Esophagus muscularis mucosa (tissue), 4 donors: Measurements from ENCODE around the gene COLQ. TPM values are rescaled to one million over a fixed set of nuclear protein-coding genes. Genes with fewer than 3 reads are reported as not detected.

ENCODE experiments used
- DNase-seq: peaks from one replicate; pipeline ENCODE4 v3.0.0-alpha.2; 2017; ENCODE audit errors: extremely low spot score
- H3K27ac ChIP-seq, 4 donors: fragments of 200-600 bp; sonication (generic); replicated peaks in 1 of 4; 1 replicate in 3 of 4; 2 replicates in 1 of 4; pipeline ENCODE4 v1.5.1; 2016 to 2019; ENCODE audit warnings: mild to moderate bottlenecking in 1 of 4
- H3K27me3 ChIP-seq, 4 donors: fragments of 200-600 bp; sonication (generic); one replicate each; pipeline versions ENCODE4 v1.5.1 to v1.6.0; 2016 to 2019
- H3K36me3 ChIP-seq, 4 donors: fragments of 200-600 bp; sonication (generic); one replicate each; pipeline ENCODE4 v1.5.1; 2016 to 2019
- H3K4me1 ChIP-seq, 4 donors: fragments of 200-600 bp; sonication (generic); one replicate each; pipeline ENCODE4 v1.5.1; 2016 to 2019
- H3K4me3 ChIP-seq, 4 donors: fragments of 200-600 bp; sonication (generic); 1 replicate in 2 of 4; 2 replicates in 2 of 4; pipeline ENCODE4 v1.5.1; 2016 to 2019; ENCODE audit warnings: mild to moderate bottlenecking in 4 of 4, moderate library complexity in 1 of 4
- H3K9me3 ChIP-seq, 4 donors: fragments of 200-600 bp; sonication (generic); 1 replicate in 3 of 4; 2 replicates in 1 of 4; pipeline ENCODE4 v1.5.1; 2016 to 2019
- CTCF ChIP-seq, 3 experiments: fragments of 200-600 bp in 2 of 3; fragments of 450-650 bp in 1 of 3; sonication (generic) in 2 of 3; IDR thresholded peaks; one replicate each; pipeline ENCODE4 v1.5.1; 2017 to 2019; ENCODE audit warnings: antibody characterized with exemption in 3 of 3, mild to moderate bottlenecking in 2 of 3, moderate library complexity in 1 of 3
- EP300 ChIP-seq: sonication (generic); formaldehyde crosslinking; IDR thresholded peaks from one replicate; pipeline ENCODE4 v1.6.1; 2017; ENCODE audit warnings: antibody characterized with exemption
- POLR2A ChIP-seq: fragments of 450-650 bp; IDR thresholded peaks from one replicate; pipeline ENCODE4 v1.6.1; 2017; ENCODE audit warnings: antibody characterized with exemption, moderate library complexity, mild to moderate bottlenecking, low read depth
- POLR2AphosphoS5 ChIP-seq, 2 donors: sonication (generic); formaldehyde crosslinking; IDR thresholded peaks; one replicate each; pipeline ENCODE4 v1.6.1; 2017; ENCODE audit warnings: antibody characterized with exemption in 2 of 2
- WGBS: methylation state at CpG from one replicate; pipeline ENCODE4 v1.1.5; 2018; 5-methylcytosine and 5-hydroxymethylcytosine counted together
- intact Hi-C: fragments of 100-400 bp; cut with DNase I; formaldehyde crosslinking; loops from one replicate; pipeline ENCODE4 v1.15.1; 2023
- total RNA-seq, 4 donors: library from RNA; depleted of rRNA; stranded (reverse); fragments of >200 nt; gene quantifications; one replicate each; pipeline versions ENCODE4 v1.1.0 to v1.2.1, GENCODE V29; 2016

The COLQ gene
- total RNA-seq, 4 donors from 2014 or later, result 1.2 to 3.1 (median 1.8) TPM

GRCh38 chr3:15433531-15433930, 88.0 kb downstream of the COLQ start:
- Histone ChIP-seq H3K4me3 (no peak overlapping the region), H3K27ac (no peak overlapping the region), H3K4me1 (peaks cover 10 to 30% (median 17%) of the 10 kb centered on the region in 4 donors), H3K9me3 (no peaks in the 10 kb centered on the region), H3K27me3 (no peaks in the 10 kb centered on the region), H3K36me3 (peaks cover 41 to 86% (median 65%) of the 10 kb centered on the region in 4 donors)
- intact Hi-C loops, result no loop called here
- DNase-seq, result no peak
- TF ChIP-seq CTCF (IDR thresholded peaks at IDR 0.05), result no peak
- TF ChIP-seq EP300, result no peak
- no peak for TF ChIP-seq POLR2AphosphoS5 (IDR thresholded peaks at IDR 0.05)
- TF ChIP-seq POLR2A, result no peak
- WGBS, result 100% methylated on average over 1 of the region's 1 CpG

GRCh38 chr3:15431256-15431837, 90.2 kb downstream of the COLQ start:
- 79% methylated on average over 3 of the region's 3 CpGs for WGBS
- Histone ChIP-seq H3K27ac (no peak overlapping the region), H3K9me3 (no peaks in the 10 kb centered on the region), H3K4me1 (peaks cover 20 to 47% (median 27%) of the 10 kb centered on the region in 4 donors), H3K36me3 (peaks cover 21 to 64% (median 44%) of the 10 kb centered on the region in 4 donors), H3K4me3 (no peak overlapping the region), H3K27me3 (no peaks in the 10 kb centered on the region)
- DNase-seq, result no peak
- TF ChIP-seq CTCF (IDR thresholded peaks at IDR 0.05) (no peak), POLR2A (no peak), POLR2AphosphoS5 (IDR thresholded peaks at IDR 0.05) (no peak)
- intact Hi-C loops, result no loop called here

GRCh38 chr3:15430624-15431023, 90.9 kb downstream of the COLQ start:
- Histone ChIP-seq H3K4me1 (peaks cover 27 to 55% (median 34%) of the 10 kb centered on the region in 4 donors), H3K36me3 (peaks cover 18 to 57% (median 37%) of the 10 kb centered on the region in 4 donors), H3K27me3 (no peaks in the 10 kb centered on the region), H3K4me3 (no peak overlapping the region), H3K27ac (no peak overlapping the region), H3K9me3 (no peaks in the 10 kb centered on the region)
- 61% methylated on average over 1 of the region's 1 CpG for WGBS
- no peak for DNase-seq
- no peak for TF ChIP-seq POLR2AphosphoS5 (IDR thresholded peaks at IDR 0.05)
- TF ChIP-seq CTCF (IDR thresholded peaks at IDR 0.05), result no peak
- TF ChIP-seq POLR2A, result no peak
- no peak for TF ChIP-seq EP300
- intact Hi-C loops, result no loop called here

GRCh38 chr3:15429080-15429479, 92.4 kb downstream of the COLQ start:
- WGBS, result 91% methylated on average over 6 of the region's 6 CpGs
- Histone ChIP-seq H3K4me1 (peaks cover 30 to 64% (median 42%) of the 10 kb centered on the region in 4 donors), H3K27ac (no peak overlapping the region), H3K4me3 (peak overlapping the region; percentile 72 to 93 (median 83)), H3K9me3 (no peaks in the 10 kb centered on the region), H3K36me3 (peaks cover 4 to 49% (median 25%) of the 10 kb centered on the region in 4 donors), H3K27me3 (no peaks in the 10 kb centered on the region)
- no peak for DNase-seq
- intact Hi-C loops, result loop anchor here (5.0 kb wide), 1 partner anchor 128 kb away; no protein-coding TSS in a partner anchor
- no peak for TF ChIP-seq POLR2AphosphoS5 (IDR thresholded peaks at IDR 0.05)
- TF ChIP-seq EP300, result no peak

GRCh38 chr3:15428539-15428938, 93.0 kb downstream of the COLQ start:
- peak overlapping the region; percentile 72 to 93 (median 83) for H3K4me3 ChIP-seq
- peak overlapping the region in 2 of 4 donors; percentile 76 to 84 for H3K27ac ChIP-seq
- no peaks in the 10 kb centered on the region for H3K27me3 ChIP-seq
- no peak for DNase-seq
- TF ChIP-seq EP300, result no peak
- TF ChIP-seq POLR2AphosphoS5 (IDR thresholded peaks at IDR 0.05), result no peak
- no peak for TF ChIP-seq POLR2A
- no peak for TF ChIP-seq CTCF (IDR thresholded peaks at IDR 0.05)
- WGBS, result 13% methylated on average over 8 of the region's 9 CpGs
- H3K4me1 ChIP-seq, result peaks cover 28 to 64% (median 42%) of the 10 kb centered on the region in 4 donors
- intact Hi-C loops, result loop anchor here (5.0 kb wide), 1 partner anchor 129 kb away; no protein-coding TSS in a partner anchor
- no peaks in the 10 kb centered on the region for H3K9me3 ChIP-seq
- H3K36me3 ChIP-seq, result peaks cover 4 to 49% (median 25%) of the 10 kb centered on the region in 4 donors
